SHP77 treated with DMSO at 0.1 percent for 48 hours (cell line): Measurements from ENCODE around the gene FXR2.
"Not testable (repeated sequence)": the region's sequence is repeated elsewhere in the genome, so short reads cannot be mapped to it uniquely, and the experiment has no call there.

Experiments used
- DNase-seq: peaks from one replicate; lab custom pipeline; 2025; lab: John Stamatoyannopoulos, UW

Gene FXR2

GRCh38 chr17:7627250-7628121 lies 12.8 kb upstream of the FXR2 start, which contains the start of gene SAT2:
Gene SAT2 (minus strand): TSS chr17:7627821. CDS start chr17:7627635, 186 bp downstream.
- DNase-seq = peak; percentile 83

GRCh38 chr17:7626956-7627249 lies 12.2 kb upstream of the FXR2 start:
- no peak for DNase-seq

DNA sequence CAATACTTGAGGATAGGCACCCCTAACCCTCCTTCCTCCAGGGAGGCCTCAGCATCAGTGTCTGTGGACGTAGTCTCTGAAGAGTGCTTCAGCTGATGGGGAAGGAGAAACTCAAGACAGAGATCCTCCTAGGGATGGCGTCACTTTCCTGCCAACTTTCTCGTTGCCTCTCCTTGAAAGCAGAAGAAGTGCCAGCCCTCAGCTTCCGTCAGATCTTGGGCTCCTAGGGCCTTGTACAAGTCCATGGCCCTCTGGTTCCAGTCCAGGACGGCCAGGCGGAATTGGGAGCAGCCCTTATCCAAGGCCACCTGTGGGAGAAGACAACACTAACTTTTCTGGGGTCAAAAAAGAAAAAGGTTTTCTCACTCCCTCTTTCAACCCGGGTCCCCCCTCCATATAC lies 11.6 kb upstream of the FXR2 start:
- no peak for DNase-seq

- not testable (repeated sequence) for DNase-seq
These were observed 11.1 kb upstream of the FXR2 start for GRCh38 chr17:7625749-7626148.

DNA sequence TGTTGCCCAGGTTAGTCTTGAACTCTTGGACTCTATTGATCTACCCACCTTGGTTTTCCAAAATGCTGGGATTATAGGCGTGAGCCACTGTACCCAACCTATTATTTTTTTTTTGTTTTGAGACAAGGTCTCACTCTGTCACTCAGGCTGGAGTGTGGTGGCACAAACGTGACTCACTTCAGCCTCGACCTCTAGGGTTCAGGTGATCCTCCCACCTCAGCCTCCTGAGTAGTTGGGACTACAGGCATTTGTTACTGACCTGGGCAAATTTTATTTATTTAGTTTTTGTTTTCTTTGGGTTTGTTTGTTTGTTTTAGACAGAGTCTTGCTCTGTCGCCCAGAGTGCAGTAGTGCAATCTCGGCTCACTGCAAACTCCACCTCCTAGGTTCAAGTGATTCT lies 9.0 kb upstream of the FXR2 start:
- no peak for DNase-seq

DNA sequence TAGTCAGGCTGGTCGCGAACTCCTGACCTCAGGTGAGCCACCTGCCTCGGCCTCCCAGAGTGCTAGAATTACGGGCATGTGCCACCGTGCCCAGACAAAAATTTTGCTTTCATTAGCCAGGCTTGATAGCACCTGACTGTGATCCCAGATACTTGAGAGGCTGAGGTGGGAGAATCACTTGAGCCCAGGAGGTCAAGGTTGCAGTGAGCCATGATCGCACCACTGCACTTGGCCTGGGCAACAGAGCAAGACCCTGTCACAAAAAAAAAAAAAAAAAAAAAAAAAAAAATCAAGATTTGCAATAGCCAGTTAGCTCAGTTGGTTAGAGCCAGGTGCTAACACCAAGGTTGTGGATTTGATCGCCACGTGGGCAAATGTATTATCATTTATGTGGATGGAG lies 6.1 kb upstream of the FXR2 start:
- no peak for DNase-seq

DNA sequence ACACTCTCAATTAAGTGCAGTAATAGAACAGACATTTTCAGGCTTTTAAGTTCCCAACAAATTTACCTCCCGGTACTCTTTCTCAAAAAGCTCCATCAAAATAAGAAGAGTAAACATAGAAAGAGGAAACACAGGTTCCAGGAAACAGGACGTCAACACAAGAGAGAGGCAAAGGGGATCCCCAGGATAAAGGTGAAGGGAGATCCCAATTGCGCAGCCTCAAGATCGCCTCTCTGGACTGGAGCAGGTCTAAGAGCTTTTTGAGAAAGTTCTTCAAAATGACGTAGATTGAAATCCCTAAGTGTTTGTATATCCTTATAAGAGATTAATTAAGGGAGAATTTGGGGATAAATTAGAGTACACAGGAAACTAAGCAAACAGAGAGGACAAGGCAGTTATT lies 3.9 kb upstream of the FXR2 start:
- DNase-seq = no peak

GRCh38 chr17:7615265-7615747 lies 609 bp upstream of the FXR2 start:
- no peak for DNase-seq

- no peak for DNase-seq
These were observed 800 bp downstream of the FXR2 start for GRCh38 chr17:7613769-7614424.

GRCh38 chr17:7612294-7612640 lies 2.4 kb downstream of the FXR2 start:
- no peak for DNase-seq

DNA sequence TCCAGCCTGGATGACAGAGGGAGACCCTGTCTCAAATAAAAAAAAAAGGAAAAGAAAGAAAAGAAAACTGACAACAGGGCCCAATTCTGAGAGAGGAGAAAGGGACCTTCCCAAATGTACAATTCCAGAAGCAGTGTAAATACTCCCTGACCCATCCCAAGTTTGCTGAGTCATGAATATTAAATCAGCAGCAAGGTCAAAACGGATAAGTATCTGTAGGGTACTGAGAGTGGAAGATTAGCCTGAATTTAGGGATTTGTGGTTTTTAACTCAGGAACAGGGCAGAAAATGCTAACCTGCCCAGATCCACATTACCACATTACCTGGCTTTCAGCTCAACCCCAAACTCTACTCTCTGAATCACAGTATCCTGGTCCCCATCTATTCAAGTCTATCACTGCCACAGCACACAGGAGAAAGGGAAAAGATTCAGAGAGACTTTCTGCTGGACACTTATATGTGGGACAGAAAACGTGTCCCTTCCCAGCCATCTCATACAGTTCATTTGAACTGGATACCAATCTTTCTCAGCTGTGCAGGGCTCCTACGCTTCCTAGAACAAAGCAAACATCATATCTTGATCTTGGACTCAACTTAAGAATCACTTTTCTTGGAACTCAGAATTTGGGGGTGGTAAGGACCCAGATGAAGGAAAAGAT lies 2.9 kb downstream of the FXR2 start:
- DNase-seq = no peak

- no peak for DNase-seq
These were observed 4.1 kb downstream of the FXR2 start for GRCh38 chr17:7610641-7611040.

DNA sequence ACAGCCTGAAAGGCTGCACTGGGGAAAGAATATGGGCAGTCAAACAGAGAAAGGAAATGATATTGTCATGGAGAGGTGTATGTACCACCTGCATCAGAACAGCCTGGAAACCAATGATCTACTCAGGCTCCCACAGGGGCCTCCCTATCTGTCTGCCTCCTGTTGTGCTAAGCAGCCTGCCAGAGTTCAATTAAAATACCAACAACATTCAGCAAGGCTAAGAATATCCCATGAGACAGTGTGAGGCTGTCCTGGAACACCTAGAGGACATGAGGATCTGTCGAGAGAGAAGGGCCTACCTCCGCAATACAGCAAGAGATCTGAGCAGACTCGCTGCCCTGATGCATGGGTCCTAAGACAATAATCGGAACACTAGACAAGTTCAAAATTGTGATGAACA lies 8.4 kb downstream of the FXR2 start:
- no peak for DNase-seq

- DNase-seq = not testable (repeated sequence)
These were observed 17.1 kb downstream of the FXR2 start for GRCh38 chr17:7597561-7597960.

GRCh38 chr17:7593296-7593695 lies 21.4 kb downstream of the FXR2 start:
- DNase-seq = no peak

GRCh38 chr17:7592422-7593021 lies 22.2 kb downstream of the FXR2 start:
- DNase-seq = no peak

- no peak for DNase-seq
These were observed 23.1 kb downstream of the FXR2 start for GRCh38 chr17:7591596-7591995.

DNA sequence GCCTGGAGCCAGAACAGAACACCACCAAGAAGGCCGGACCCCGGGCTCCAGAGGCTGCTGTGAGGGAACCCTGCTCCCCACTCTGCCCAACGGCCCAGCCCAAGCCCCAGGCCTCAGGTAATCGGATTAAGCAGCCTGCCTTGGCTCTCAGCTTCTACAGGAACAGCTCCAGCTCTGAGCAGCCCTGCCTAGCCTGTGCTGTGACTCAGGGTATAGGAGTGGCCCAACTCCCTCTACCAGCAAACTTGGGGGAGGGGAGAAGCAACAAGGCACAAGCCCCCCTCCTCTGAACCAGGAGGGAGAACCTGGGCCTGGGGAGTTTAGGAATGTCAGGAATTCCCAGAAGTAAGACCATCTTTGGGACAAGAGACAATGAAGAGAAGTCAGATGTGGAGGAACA lies 24.0 kb downstream of the FXR2 start:
- no peak for DNase-seq

DNA sequence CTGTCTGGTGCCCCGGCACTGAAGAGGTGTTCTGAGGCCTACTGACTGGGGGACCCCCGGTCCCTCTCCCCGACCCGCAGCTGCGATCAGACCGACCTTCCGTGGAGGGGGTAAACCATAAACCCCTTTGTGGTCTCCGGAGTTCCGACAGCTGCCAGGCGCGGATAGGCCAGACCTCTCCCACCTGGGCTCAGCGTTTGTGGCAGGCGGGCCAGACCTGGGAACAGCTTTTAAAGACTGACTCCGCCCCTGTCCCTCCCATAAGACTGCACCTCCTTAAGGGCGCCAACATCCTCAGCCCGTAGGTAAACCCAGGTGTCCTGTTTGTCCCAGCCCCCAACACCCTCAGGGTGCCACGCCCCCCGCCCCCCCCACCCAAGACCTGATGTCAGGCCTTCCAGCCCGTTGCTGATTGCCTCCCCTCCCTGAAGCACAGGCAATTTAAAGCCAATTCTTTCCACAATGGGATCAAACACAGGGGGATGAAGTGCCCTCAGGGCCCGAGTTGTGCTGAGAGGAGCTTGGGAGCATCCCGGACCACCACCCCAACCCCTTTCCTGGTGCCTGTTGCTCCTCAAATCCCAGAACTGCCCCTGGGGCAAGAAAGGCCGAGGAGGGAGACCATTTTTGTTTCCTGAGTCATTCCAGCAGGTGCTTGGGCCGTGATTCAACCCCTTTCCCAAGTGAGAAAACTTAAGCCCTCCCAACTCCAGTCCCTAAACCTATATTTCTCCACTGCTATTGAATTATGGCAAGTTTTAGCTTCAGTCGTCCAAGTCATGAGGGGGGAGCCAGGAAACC lies 24.6 kb downstream of the FXR2 start, which contains the start of gene SOX15:
TSS of gene SOX15 (minus strand) at position 204 of the 801 bp plus-strand sequence. CDS start 418 bp downstream, outside the sequence.
- DNase-seq = no peak

DNA sequence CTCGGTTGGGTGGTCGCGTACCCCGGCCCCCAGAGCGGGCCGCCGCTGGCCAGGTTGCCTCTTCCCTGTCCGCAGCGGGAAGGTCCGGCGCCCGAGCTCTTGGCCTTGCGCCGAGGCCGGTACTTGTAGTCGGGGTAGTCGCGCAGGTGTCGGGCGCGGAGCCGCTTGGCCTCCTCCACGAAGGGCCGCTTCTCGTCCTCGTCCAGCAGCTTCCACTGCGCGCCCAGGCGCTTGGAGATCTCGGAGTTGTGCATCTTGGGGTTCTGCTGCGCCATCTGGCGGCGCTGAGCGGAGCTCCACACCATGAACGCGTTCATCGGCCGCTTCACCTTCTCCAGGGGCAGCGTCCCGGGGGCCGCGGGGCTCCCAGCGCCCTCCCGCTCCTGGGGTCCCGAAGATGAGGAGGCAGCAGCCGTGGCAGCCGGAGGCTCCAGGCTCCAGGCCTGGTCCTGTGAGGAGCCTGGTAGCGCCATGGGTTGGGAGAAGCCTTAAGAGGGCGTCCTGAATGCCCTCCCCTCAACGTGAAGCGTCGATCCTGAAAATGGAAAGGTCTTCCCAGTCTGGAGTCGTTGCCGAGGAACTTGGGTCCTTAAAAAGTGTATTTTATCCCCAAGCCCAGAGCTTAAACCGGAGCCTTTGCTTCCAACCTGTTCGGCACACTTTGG lies 25.4 kb downstream of the FXR2 start:
- peak; percentile 80 for DNase-seq

DNA sequence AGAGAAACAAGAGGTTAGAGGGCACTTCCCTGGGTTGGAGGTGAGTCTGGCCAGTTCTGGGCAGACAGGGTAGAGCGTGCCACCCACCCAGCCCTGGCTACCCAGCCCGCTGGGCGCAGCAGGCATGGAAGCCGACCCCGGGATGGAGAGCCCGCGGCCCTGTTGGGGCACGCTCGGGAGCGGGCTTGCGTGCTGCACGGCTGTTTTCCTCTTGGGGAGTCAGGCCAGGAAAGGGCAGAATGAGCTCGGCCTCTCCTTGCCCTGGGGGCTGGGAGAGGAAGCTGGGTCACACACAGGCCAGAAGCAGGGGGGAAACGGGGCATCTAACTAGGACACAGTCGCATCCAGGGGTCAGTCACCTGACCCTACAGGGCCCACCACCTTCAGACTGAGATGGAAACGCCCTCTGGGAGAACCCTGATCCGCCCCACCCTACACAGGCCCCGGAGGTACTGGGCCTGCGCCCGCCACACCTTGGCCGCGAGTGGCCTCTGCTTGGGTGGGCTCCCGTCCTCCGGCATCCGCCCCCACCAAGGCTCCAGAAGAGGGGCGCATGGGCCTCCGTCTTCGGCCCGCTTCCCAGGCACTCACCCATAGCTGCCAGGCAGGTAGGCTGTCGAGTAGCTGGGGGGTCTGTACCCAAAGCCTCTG lies 26.0 kb downstream of the FXR2 start:
- DNase-seq = no peak
